HG03064 (cell line): ENCODE measurements around the gene ZNF527.
"Not testable (repeated sequence)": the region's sequence is repeated elsewhere in the genome, so short reads cannot be mapped to it uniquely, and the experiment has no call there.

ENCODE experiments used
- ATAC-seq: cut with Tn5 transposase; IDR thresholded peaks from one replicate; pipeline ENCODE4 v1.9.1; 2021; ENCODE audit warnings: low read depth; ENCODE audit not compliant: unreplicated experiment

Gene ZNF527

GRCh38 chr19:37370880-37371661 is at the start of gene ZNF527:
Gene ZNF527 (plus strand): TSS chr19:37371099. CDS start chr19:37374199, 3,100 bp downstream.
- ATAC-seq: peak; percentile 88

GRCh38 chr19:37329686-37330085 is 41.2 kb upstream of the ZNF527 start:
- ATAC-seq: no peak

- no peak for ATAC-seq
These were observed 38.1 kb upstream of the ZNF527 start for GRCh38 chr19:37332839-37333238.

GRCh38 chr19:37333457-37333856 is 37.4 kb upstream of the ZNF527 start:
- no peak for ATAC-seq

- ATAC-seq: no peak
These were observed 36.5 kb upstream of the ZNF527 start for GRCh38 chr19:37334179-37335071.

- no peak for ATAC-seq
These were observed 28.1 kb upstream of the ZNF527 start for GRCh38 chr19:37342753-37343152.

GRCh38 chr19:37346091-37346490 is 24.8 kb upstream of the ZNF527 start:
- ATAC-seq: no peak

GRCh38 chr19:37348060-37348459 is 22.8 kb upstream of the ZNF527 start:
- no peak for ATAC-seq

- ATAC-seq: no peak
These were observed 16.9 kb upstream of the ZNF527 start for GRCh38 chr19:37353968-37354367.

GRCh38 chr19:37355901-37356300 is 15.0 kb upstream of the ZNF527 start:
- ATAC-seq: no peak

GRCh38 chr19:37361994-37362393 is 8.9 kb upstream of the ZNF527 start:
- no peak for ATAC-seq

- ATAC-seq: no peak
These were observed 8.2 kb upstream of the ZNF527 start for GRCh38 chr19:37362733-37363132.

GRCh38 chr19:37370386-37370879 is 466 bp upstream of the ZNF527 start:
- ATAC-seq: peak; percentile 12

- ATAC-seq: no peak
These were observed 18.3 kb downstream of the ZNF527 start for GRCh38 chr19:37389234-37389633.

GRCh38 chr19:37391399-37391798 is 20.5 kb downstream of the ZNF527 start:
- ATAC-seq: not testable (repeated sequence)

- ATAC-seq: no peak
These were observed 30.2 kb downstream of the ZNF527 start for GRCh38 chr19:37401078-37401477.

- no peak for ATAC-seq
These were observed 32.5 kb downstream of the ZNF527 start for GRCh38 chr19:37403403-37403802.

GRCh38 chr19:37406140-37406846 is 35.4 kb downstream of the ZNF527 start:
- not testable (repeated sequence) for ATAC-seq

GRCh38 chr19:37412700-37413099 is 41.8 kb downstream of the ZNF527 start:
- no peak for ATAC-seq

- ATAC-seq: no peak
These were observed 42.6 kb downstream of the ZNF527 start for GRCh38 chr19:37413313-37414084.
